Measurements from ENCODE around the gene MAST2.

DNA sequence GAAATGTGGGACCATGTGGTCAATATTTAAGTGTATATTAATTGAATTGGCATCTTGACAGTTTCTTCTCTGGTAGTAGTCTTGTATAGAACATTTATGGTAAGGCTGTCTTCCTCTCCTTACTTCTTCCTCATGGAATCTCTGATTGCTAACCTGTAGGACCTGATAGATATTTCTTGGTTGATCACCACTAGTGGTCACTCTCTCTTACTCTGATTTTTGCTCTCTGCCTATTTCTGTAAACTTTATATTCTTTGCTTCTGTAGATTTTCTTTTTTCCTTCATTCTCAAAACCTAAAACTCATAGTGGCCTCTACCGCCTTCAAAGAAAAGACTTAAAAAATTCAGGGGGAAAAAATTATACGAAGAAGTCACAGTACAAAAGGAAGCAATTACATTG, 21.2 kb downstream of the MAST2 start:
- no peak for TF ChIP-seq CTCF (conservative IDR thresholded peaks at IDR 0.05; ENCODE audit: low read length)
- TF ChIP-seq EZH2phosphoT487 (IDR thresholded peaks at IDR 0.05; ENCODE audit: borderline replicate concordance), result no peak

All from Loucy (cell line).